Heart right ventricle (tissue), 16 donors: ENCODE results near the gene CERK. TPM values are rescaled to one million over a fixed set of nuclear protein-coding genes. Genes with fewer than 3 reads are reported as not detected.

Experiments used
- ATAC-seq, 8 donors: fragments of 200-7000 bp; cut with Tn5 transposase; one replicate each; pipeline ENCODE4 v1.9.1; 2020; ENCODE audit warnings: mild to moderate bottlenecking in 8 of 8, moderate library complexity in 8 of 8, moderate number of reproducible peaks in 1 of 8
- DNase-seq, 2 donors: peaks; one replicate each; pipeline ENCODE4 v3.0.0-alpha.2; 2020
- H3K27ac ChIP-seq, 10 donors: fragments of 200-600 bp; sonication (generic) in 2 of 10; one replicate each; pipeline versions ENCODE4 v1.5.0 to v1.8.0; 2020 to 2022; ENCODE audit warnings: mild to moderate bottlenecking in 3 of 10
- H3K27me3 ChIP-seq, 7 donors: fragments of 200-600 bp; one replicate each; pipeline ENCODE4 v1.8.0; 2021 to 2022; ENCODE audit warnings: mild to moderate bottlenecking in 2 of 7
- H3K36me3 ChIP-seq, 9 donors: fragments of 200-600 bp; sonication (generic) in 1 of 9; one replicate each; pipeline versions ENCODE4 v1.5.0 to v1.8.0; 2020 to 2022; ENCODE audit warnings: mild to moderate bottlenecking in 2 of 9
- H3K4me1 ChIP-seq, 9 donors: fragments of 200-600 bp; sonication (generic) in 1 of 9; one replicate each; pipeline versions ENCODE4 v1.5.0 to v1.8.0; 2020 to 2022; ENCODE audit warnings: mild to moderate bottlenecking in 4 of 9
- H3K4me3 ChIP-seq, 10 donors: fragments of 200-600 bp; sonication (generic) in 2 of 10; one replicate each; pipeline versions ENCODE4 v1.5.0 to v1.8.0; 2020 to 2022; ENCODE audit warnings: mild to moderate bottlenecking in 7 of 10, moderate library complexity in 2 of 10
- H3K9me3 ChIP-seq, 11 donors: fragments of 200-600 bp in 10 of 11; sonication (generic) in 2 of 11; one replicate each; pipeline versions ENCODE4 v1.5.0 to v1.8.0; 2013 to 2022; ENCODE audit warnings: mild to moderate bottlenecking in 2 of 11, control low read depth in 1 of 11, moderate library complexity in 1 of 11
- WGBS, 2 donors: extraction: QIAGEN DNeasy Blood & Tissue Kit; methylation state at CpG; one replicate each; pipeline ENCODE4 v1.1.7; 2013; ENCODE audit warnings: inconsistent platforms in 1 of 2; 5-methylcytosine and 5-hydroxymethylcytosine counted together
- intact Hi-C, 10 donors: fragments of 100-400 bp; cut with DNase I; formaldehyde crosslinking; loops; one replicate each; pipeline versions ENCODE4 v1.11.1 to v1.14.2; 2022
- polyA plus RNA-seq, 2 donors: library from polyadenylated mRNA; stranded (reverse); fragments of 200-250 nt; gene quantifications; one replicate each; pipeline ENCODE4 v1.2.3, GENCODE V29; 2013
- total RNA-seq, 10 donors: library from RNA; stranded (reverse); fragmentation: NEBNext Ultra II Directional in 3 of 10; extraction: Animal tissue kit (Norgen Biotek cat#: 25700) in 3 of 10; gene quantifications; one replicate each; pipeline versions ENCODE4 v1.2.1 to v1.2.4, GENCODE V29; 2021 to 2023
- TF ChIP-seq, protein P1 (sequence below), 9 donors: fragments of 200-600 bp; sonication (generic) in 2 of 9; IDR thresholded peaks; one replicate each; pipeline versions ENCODE4 v1.5.0 to v1.8.0; 2021 to 2022; ENCODE audit warnings: antibody characterized with exemption in 9 of 9, mild to moderate bottlenecking in 5 of 9, moderate library complexity in 1 of 9
- donor health status: Arrhythmogenic right ventricular cardiomyopathy.
- donor health status: ischemic (EF 13 %, LVEDD 7.1; RV severe dilation, severe dysfunction).
- donor health status: healthy with polysubstance abuse.
- donor health status: DM: no; HTN: yes; CAD: no.
- donor health status: DM: no; HTN: no; CAD: no.
- donor health status: ischemic (EF 25% LVEDD 6.9; RV normal size, moderate dysfunction).
- donor health status: ischemic (EF 25% LVEDD 5.7; RV mildly dilated, moderate dysfunction).
- donor health status: healthy.
- donor health status: DM: yes; HTN: yes; CAD: no.
- donor health status: Ischemic cardiomyopathy.
- donor health status: ischemic (EF 35%, LVEDD 5.7; RV mildly dilated, moderate dysfunction).
- donor health status: nonischemic (EF 11% LVEDD 7.7; RV severe dilation, severe dysfunction).
- donor health status: DM: yes; HTN: yes; CAD: no.
- donor health status: PGD.
- donor health status: ischemic (EF 29% LVEDD 5.4; RV normal size, mild dysfunction).
- donor health status: nonischemic (EF 23%, LVEDD 6.1; RV moderate dilation, normal function).

Gene CERK
- total and polyA plus RNA-seq, 12 donors, result 21.5 to 97.0 (median 66.2) TPM

DNA sequence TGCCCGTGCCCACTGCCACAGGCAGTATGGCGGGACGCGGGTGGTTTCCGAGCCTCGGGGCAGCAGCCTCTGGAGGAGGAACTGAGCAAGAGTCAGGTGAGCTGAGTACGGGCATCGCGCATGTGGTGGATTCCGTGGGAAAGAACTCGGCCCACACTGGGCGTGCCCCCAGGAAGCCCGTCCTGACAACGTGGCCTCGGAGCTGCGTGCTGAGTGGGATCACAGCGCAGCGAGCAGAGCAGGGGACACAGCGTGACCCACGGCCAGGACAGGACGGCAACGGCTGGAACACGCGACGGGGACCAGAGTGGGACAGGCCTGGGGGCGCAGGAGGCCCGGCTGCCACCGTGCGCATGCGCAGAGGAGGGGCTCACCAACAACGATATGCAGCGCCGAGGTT, 36.8 kb downstream of the CERK start:
- H3K4me3 ChIP-seq, result no peak overlapping the region
- no peaks in the 10 kb centered on the region for H3K27me3 ChIP-seq
- no peak for ATAC-seq
- DNase-seq, result no peak
- no peaks in the 10 kb centered on the region for H3K9me3 ChIP-seq
- intact Hi-C loops, result no loop called here
- H3K27ac ChIP-seq, result no peak overlapping the region
- 92 to 94% methylated on average over 33 of the region's 33 CpGs for WGBS, 2 donors
- H3K36me3 ChIP-seq, result peaks cover 14 to 98% (median 66%) of the 10 kb centered on the region in 9 donors
- H3K4me1 ChIP-seq, result peaks cover 0 to 8% (median under 1%) of the 10 kb centered on the region in 9 donors
- TF ChIP-seq, protein P1, sequence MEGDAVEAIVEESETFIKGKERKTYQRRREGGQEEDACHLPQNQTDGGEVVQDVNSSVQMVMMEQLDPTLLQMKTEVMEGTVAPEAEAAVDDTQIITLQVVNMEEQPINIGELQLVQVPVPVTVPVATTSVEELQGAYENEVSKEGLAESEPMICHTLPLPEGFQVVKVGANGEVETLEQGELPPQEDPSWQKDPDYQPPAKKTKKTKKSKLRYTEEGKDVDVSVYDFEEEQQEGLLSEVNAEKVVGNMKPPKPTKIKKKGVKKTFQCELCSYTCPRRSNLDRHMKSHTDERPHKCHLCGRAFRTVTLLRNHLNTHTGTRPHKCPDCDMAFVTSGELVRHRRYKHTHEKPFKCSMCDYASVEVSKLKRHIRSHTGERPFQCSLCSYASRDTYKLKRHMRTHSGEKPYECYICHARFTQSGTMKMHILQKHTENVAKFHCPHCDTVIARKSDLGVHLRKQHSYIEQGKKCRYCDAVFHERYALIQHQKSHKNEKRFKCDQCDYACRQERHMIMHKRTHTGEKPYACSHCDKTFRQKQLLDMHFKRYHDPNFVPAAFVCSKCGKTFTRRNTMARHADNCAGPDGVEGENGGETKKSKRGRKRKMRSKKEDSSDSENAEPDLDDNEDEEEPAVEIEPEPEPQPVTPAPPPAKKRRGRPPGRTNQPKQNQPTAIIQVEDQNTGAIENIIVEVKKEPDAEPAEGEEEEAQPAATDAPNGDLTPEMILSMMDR (IDR thresholded peaks at IDR 0.05), result no peak

DNA sequence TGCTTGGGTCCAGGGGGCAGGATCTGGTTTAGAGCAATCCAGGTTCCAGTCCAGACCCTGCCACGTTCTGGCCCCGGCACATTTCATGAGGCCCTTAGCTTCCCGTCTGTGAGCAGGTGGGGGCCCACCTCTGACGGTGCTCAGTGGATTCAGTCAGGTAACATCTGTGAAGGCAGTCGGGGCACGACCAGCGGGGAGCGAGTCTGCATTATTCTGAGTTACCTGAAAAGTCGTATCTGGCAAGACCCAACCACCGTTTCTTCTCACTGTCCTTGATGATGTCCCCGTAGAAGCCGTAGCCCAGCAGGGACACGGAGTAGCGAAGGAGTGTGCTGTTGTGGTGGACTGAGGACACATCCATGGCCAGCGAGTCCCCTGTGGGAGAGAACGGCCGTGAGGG, 39.0 kb downstream of the CERK start:
- 91 to 94% methylated on average over 17 of the region's 17 CpGs for WGBS, 2 donors
- DNase-seq (no peak), ATAC-seq (no peak)
- intact Hi-C loops, result no loop called here
- no peaks in the 10 kb centered on the region for H3K27me3 ChIP-seq
- H3K4me1 ChIP-seq, result no peaks in the 10 kb centered on the region
- peaks cover 21 to 98% (median 79%) of the 10 kb centered on the region in 9 donors for H3K36me3 ChIP-seq
- H3K4me3 ChIP-seq, result no peak overlapping the region
- H3K27ac ChIP-seq, result no peak overlapping the region
- H3K9me3 ChIP-seq, result no peaks in the 10 kb centered on the region
- TF ChIP-seq, protein P1 (IDR thresholded peaks at IDR 0.05), result no peak

- TF ChIP-seq, protein P1 (IDR thresholded peaks at IDR 0.05), result no peak
- ATAC-seq (no peak), DNase-seq (no peak)
- intact Hi-C loops, result no loop called here
- H3K4me1 ChIP-seq, result no peaks in the 10 kb centered on the region
- H3K27ac ChIP-seq, result no peak overlapping the region
- H3K27me3 ChIP-seq, result no peaks in the 10 kb centered on the region
- H3K9me3 ChIP-seq, result no peaks in the 10 kb centered on the region
- WGBS, 2 donors, result 91 to 92% methylated on average over 24 of the region's 24 CpGs
- no peak overlapping the region for H3K4me3 ChIP-seq
- H3K36me3 ChIP-seq, result peaks cover 19 to 98% (median 82%) of the 10 kb centered on the region in 9 donors
Measured at GRCh38 chr22:46697811-46698515, 40.1 kb downstream of the CERK start.

GRCh38 chr22:46696614-46697013, 41.4 kb downstream of the CERK start:
- Histone ChIP-seq H3K36me3 (peaks cover 18 to 100% (median 84%) of the 10 kb centered on the region in 9 donors), H3K9me3 (no peaks in the 10 kb centered on the region), H3K27me3 (no peaks in the 10 kb centered on the region), H3K4me1 (no peaks in the 10 kb centered on the region), H3K4me3 (no peak overlapping the region), H3K27ac (no peak overlapping the region)
- no peak for DNase-seq
- intact Hi-C loops, result no loop called here
- ATAC-seq, result no peak
- 89 to 91% methylated on average over 10 of the region's 10 CpGs for WGBS, 2 donors
- TF ChIP-seq, protein P1 (IDR thresholded peaks at IDR 0.05), result no peak
